ENCODE data around the gene FOXD4L1.
"Not testable (repeated sequence)": the region's sequence is repeated elsewhere in the genome, so short reads cannot be mapped to it uniquely, and the experiment has no call there.

DNA sequence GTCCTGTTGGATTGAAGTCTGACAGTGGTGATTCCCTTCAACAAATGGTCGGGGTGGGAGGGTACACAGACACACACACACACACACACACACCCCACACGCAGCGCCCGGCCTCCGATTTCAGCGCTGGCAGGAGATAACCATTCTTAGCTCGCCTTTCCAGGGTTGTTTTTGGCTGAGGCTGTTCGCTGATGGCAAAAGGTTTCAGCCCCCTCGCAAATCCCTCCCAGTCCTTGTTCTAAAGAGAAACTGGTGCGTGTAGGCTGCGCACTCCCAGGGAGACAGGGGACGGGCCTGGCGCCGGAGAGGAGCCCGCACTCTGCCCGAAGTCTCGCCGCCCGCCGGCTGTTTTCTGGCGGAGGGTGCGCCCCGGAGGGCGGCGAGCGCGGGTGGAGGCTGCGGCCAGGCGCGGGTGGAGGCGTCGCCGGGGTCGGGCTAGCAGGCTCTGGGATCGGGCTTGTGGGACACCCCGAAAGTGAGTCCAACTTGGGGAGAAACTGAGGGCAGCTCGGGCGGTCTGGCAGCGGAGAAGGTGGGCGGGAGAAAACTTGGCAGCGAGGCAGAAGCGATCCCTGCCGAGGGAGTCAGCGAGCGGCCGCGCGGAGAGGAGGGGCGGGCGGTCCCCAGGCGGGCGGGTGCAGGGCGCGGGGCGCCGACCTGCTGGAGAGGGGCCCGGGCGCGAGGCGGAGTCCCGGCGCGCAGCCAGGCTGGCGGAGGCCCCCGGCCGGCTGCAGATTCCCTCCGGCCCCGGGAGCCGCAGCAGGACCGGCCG lies 42.9 kb downstream of the FOXD4L1 start:
- not testable (repeated sequence) for TF ChIP-seq TAF1, POLR2A (IDR thresholded peaks at IDR 0.05; ENCODE audit: low read depth, low read length)
